GM18508 (cell line): ENCODE data around the gene NOXA1.

Source experiments
- ATAC-seq: cut with Tn5 transposase; IDR thresholded peaks from one replicate; pipeline ENCODE4 v1.9.1; 2021; ENCODE audit warnings: moderate number of reproducible peaks; ENCODE audit not compliant: insufficient read depth, unreplicated experiment

The NOXA1 gene

DNA sequence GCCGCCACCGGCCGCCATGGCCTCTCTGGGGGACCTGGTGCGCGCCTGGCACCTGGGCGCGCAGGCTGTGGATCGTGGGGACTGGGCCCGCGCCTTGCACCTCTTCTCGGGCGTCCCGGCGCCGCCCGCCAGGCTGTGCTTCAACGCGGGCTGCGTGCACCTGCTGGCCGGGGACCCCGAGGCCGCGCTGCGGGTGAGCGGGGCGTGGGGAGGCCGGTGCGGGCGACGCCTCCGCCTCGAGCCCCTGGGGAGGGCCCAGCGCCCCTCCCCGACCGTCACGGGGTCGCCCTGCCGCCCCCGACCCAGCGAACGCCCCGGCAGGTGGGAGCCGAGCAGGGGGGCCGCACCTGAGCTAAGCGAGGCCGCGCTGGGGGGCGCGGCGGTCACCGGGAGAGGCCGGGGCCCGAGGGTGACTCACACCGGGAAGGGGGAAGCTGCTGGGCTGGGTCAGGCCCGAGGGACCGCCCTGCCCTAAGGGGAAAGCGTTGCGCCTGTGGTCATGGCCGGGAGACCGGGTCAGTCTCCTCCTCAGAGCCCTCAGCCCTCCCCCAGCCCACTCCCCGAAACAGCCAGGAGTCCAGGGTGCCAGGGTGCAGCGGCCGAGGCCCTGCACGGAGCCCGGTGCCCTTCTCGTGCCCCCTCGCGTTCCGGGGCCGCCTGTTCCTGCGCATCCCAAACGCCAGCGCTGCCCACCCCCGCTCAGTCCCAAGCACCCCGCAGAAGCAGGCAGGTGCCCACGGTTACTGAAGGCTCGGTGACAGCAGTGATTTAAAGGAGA lies 510 bp downstream of the NOXA1 start:
- ATAC-seq, result no peak

DNA sequence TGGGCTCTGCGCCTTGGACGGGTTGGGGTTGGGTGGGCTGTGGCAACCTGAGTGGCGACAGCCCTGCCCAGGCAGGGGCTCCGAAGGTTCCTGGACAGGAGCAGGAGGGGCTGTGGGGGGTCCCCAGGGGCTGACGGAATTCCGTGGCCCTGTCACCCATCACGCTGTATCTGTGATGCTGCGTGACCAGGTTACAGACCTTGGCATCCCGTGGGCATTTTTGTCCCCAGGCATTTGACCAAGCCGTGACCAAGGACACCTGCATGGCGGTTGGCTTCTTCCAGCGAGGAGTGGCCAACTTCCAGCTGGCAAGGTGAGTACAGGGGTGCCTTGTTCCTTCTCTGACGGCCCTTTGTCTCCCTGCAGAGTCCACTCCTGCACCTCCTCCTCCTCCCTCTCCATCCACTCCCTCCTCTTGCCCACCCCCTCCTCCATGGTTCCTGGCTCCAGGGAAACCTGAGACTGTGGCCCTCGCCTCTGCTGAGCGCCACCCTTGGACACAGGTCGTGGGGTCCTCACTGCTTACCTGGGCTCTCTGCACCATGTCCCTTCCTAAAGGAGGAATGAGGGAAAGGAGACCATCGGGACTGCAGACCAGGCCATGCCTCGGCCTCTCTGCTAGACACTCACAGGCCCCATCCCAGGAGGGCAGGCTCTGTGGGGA lies 3.0 kb downstream of the NOXA1 start:
- ATAC-seq, result no peak

DNA sequence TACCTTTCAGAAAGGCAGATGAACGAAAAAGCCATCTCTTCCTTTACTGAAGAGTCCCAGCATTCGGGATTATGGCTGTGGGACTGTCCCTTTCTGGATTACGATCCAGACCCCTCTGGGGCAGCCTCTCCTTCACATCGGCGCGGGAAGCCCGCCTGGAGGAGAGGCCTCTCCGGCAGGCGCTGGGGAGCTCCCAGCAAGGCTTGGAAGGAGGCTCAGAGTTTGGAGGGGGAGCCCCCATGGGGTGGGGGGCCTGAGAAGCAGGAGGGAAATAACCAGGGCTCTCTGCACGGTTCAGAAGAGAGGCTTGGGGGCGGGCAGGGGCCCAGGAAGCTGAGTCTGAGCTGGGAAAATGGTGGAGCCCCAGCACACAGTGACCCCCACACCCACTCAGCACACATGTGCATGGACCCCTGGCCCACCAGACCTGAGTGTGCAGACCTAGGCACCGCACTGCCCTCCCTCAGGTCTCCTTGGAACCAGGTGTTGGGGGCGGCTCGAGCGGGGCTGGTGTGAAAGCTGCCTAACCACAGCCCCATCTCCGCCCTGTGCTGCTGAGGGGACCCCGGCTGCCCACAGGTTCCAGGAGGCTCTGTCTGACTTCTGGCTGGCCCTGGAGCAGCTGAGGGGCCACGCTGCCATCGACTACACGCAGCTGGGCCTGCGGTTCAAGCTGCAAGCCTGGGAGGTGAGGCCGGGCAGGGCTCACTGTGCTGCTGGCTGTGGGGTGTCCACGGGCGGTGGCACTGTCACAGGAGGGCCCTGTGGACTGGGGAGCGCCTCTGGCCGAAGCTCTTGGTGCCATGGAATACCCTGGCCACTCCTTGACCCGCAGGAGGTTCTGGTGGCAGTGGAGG lies 4.5 kb downstream of the NOXA1 start:
- ATAC-seq, result no peak

DNA sequence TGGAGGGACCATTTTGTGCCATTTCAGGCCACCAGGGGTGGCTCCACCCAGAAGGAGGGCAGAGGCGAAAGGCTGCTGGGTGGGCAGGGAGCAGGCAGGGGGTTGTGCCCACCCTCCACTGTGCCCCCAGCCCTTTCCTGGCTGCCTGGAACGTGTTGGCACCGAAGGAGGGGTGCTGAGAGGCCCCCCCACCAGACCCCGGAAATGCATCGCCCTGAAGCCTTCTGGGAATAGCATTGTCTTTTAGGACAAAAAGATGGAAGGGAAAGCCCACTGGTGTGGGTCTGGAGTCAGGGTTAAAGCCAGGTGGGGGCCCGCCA lies 5.1 kb downstream of the NOXA1 start:
- no peak for ATAC-seq

DNA sequence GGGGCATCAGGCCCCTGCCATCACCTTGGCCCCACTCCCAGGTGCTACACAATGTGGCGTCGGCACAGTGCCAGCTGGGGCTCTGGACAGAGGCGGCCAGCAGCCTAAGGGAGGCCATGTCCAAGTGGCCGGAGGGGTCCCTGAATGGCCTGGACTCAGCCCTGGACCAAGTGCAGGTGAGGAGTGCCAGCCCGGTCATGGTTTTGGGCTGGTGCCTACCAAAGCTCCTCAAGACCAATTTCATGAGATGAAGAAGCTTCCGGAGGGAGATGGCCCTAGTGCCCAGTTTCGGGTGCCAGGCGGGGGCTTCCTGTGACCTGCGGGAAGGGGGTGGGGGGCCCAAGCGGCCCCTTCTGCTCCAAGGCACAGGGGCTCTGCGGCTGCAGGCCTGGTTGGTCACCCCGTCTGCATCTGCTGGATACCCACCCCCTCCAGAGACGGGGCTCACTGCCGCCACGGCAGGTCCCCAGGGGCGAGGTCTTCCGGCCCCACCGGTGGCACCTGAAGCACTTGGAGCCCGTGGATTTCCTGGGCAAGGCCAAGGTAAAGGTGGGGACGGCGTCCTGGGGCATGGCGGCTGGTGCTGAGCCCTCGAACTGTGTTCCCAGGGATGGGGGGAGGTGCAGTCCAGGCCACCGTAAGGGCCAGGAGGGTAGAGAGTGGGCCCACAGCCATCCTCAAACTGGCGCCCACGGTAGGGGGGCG lies 5.8 kb downstream of the NOXA1 start:
- no peak for ATAC-seq

DNA sequence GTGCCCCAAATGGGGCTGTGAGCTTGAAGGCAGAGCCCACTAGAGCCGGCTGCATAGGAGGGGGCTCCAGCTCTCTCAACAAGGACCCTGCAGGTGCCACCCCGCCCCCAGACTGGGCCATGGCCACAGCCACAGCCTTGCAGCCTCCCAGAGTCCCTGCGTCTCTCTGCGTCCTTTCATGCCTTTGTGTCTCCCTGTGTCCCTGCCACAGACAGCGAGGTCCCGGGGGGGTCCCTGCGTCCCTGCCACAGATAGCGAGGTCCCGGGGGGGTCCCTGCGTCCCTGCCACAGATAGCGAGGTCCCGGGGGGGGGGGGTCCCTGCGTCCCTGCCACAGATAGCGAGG lies 6.3 kb downstream of the NOXA1 start:
- no peak for ATAC-seq

DNA sequence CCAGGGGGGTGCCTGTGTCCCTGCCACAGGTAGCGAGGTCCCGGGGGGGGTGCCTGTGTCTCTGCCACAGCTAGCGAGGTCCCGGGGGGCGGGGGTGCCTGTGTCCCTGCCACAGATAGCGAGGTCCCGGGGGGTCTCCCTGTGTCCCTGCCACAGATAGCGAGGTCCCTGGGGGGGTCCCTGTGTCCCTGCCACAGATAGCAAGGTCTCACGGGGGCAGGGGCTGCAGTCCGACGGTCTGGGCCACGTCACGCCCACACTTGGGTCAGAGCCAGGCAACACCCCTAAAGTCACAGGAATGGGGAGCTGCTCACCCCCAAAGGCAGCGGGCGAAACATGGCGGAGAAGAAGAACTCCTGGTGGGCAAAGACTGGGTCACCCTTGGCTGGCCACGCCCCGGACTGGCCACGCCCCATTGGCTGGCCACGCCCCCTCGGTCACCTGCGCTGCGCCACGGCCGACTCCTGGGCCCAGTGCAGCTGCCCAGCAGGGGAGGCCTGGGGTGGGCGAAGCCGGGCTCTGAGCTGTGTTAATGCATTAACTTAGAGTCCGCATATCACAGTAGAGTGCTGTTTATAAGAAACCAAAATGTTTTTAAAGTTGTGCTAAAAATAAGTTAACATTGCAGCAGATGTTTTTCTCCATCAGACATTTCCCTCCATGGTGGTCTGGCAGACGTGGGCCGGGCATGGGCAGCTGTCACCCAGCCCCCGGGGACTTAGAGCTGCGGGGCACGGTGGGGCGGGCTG lies 7.0 kb downstream of the NOXA1 start:
- no peak for ATAC-seq

DNA sequence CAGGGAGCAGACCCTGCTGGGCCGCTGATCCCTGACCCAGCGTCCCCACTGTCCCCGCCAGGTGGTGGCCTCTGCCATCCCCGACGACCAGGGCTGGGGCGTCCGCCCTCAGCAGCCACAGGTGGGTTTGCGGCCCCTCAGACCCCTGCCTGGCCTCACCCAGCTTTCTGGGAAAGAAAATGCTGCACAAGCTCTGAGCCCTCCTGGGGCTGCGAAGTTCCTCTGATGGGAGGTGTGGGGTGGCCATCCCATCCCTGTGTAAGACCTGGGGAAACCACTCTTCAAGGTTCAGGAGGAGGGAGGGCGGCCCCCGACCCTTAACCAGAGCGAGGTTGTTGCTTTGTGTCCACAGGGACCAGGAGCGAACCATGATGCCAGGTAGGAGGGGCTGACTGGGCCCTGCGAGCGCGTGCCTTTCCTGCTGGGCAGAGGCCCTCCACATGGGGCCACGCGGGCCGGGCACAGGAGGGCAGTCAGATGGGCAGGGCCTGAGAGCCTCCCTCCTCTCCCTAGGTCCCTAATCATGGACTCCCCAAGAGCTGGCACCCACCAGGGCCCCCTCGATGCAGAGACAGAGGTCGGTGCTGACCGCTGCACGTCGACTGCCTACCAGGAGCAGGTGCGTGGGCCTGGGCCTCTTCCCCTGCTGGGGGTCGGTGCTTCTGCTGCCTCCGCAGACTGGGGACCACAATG lies 7.7 kb downstream of the NOXA1 start:
- ATAC-seq, result no peak

DNA sequence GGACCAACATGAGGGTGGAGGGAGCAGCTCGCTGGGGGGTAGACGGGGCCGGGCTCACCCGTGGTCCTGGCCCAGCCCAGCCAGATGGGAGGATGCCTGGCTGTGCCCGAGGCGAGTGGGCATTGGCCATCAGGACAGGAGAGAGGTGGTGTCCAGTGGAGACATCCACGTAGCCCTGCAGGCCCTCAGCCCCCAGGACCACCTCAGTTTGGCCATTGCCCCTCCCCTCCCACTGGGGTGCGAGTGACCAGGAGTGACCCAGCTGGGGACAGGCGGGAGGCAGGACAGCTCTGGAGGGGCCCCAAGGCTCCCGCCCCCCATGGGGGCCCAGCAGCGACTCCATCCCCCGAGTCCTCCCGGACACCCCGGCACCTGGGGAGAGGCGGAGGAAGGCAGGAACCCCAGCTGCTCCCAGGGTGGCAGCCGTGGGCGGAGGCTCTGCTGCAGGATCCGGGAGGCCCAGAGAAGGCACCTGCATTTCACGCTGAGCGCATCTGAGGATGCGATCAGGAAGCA lies 8.3 kb downstream of the NOXA1 start:
- no peak for ATAC-seq

DNA sequence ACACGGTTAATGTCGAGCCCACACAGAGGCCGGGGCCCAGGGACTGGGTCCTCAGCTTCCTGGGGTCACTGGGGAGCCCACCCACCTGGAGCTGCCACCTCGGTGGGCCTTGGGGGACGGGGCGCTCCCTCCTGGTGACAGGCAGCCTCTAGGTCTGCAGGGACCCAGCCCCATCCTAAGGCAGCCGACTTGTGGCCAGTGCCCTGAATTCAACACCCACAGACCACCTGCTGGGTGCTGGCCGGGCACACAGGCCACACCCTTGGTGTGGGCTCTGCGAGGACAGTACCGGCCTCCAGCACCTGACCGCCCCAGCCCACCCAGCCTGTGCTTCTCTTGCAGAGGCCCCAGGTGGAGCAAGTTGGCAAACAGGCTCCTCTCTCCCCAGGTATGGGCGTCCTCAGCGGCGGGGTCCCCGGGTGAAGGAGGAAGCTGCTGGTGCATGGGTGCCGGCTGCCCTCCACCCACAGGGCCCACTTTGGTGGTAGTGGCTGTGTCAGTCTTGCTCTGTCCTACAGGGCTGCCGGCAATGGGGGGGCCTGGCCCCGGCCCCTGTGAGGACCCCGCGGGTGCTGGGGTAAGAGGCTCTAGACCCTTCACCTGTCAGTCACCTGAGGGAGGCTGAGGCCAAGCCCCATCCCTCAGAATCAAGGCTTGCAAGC lies 9.6 kb downstream of the NOXA1 start:
- ATAC-seq, result no peak

DNA sequence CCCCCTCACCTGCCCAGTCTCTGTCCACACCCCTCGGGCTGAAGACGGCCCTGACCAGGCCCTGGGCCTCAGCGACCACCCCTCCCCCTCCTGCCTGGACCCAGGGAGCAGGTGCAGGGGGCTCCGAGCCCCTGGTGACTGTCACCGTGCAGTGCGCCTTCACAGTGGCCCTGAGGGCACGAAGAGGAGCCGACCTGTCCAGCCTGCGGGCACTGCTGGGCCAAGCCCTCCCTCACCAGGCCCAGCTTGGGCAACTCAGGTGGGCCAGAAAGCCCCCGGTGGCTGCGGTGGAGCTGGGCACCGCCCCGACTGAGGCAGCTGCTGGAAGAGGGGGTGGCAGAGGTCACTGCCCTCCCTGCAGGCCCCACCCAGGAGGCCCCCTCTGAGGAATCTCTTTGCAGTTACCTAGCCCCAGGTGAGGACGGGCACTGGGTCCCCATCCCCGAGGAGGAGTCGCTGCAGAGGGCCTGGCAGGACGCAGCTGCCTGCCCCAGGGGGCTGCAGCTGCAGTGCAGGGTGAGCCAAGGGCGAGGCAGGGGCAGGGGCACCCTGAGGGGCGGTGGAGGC lies 10.2 kb downstream of the NOXA1 start:
- no peak for ATAC-seq

DNA sequence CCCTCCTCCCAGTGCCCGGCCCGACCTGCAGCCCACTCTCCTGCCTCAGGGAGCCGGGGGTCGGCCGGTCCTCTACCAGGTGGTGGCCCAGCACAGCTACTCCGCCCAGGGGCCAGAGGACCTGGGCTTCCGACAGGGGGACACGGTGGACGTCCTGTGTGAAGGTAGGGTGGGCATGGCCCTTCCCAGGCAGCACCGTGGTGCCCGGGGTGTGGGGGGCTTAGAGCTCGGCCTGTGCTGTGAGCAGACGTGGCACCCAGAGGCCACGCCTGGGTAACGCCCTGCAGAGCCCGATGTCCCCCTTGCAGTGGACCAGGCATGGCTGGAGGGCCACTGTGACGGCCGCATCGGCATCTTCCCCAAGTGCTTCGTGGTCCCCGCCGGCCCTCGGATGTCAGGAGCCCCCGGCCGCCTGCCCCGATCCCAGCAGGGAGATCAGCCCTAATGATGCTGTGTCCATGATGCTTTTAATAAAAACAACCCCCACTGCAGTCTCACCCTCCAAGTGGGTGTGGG lies 10.8 kb downstream of the NOXA1 start:
- ATAC-seq, result no peak

DNA sequence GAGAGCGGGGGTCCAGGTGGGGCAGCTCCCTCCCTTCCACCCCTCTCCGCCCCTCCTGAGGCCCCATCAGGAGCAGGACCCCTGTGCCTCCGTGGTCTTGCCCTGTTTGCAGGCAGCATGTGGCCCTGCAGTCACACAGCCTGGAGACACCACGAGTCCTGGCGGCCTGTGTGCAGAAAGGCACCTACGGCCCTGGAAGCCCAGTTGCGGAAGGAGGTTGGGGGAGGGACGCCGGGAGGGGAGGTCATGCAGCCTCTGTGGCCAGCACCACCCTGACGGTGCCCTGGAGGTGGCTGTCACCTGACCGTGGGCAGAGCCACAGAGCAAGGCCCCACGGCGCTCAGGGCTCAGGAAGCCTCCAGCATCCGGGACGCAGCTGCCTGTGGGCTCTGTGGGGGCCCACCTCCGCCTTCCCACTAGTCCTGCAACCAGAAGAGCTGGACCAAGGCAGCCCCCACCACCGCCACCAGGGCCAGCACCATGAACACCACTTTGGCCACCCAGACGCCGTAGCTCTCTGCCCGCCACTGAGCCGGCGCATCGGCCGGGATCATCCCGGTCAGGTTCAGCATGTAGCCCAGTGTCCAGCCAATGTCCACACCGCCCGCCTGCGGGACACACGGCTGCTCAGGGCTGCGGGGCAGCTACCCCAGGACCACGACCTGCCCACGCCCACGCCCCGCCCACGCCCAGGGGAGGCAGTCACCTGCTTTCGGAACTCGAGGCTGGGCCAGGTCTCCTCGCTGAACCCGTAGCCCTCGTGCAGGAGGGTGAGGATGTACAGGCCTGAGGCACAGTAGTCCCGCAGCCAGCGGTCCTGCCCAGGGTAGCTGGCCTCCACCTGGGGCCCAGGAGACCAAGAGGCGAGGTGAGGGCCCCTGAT lies 11.5 kb downstream of the NOXA1 start:
- ATAC-seq, result no peak

DNA sequence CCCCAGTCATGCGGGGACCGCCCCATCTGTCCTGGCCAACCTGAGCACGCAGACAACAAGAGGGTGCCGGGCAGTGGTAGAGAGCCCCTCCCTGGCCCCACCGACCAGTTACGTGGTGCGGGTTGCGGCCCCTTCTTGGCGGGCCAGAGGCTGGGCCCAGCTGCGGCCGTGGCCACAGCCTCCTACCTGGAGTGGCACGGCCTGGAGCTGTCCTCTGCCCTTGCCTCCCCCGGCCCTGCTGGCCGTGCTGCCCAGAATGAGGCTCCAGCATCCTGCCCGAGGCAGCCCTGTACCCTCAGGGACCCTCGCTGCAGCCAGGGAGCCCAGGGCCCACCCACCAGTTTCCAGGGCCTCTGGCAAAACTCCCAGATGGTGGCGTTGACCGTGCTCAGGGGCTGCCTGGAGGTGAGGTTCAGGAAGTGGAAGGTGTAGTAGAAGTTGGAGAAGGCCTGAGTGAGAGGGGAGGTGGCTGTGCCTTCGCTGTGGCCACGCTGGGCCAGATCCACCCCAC lies 12.2 kb downstream of the NOXA1 start:
- ATAC-seq, result no peak

DNA sequence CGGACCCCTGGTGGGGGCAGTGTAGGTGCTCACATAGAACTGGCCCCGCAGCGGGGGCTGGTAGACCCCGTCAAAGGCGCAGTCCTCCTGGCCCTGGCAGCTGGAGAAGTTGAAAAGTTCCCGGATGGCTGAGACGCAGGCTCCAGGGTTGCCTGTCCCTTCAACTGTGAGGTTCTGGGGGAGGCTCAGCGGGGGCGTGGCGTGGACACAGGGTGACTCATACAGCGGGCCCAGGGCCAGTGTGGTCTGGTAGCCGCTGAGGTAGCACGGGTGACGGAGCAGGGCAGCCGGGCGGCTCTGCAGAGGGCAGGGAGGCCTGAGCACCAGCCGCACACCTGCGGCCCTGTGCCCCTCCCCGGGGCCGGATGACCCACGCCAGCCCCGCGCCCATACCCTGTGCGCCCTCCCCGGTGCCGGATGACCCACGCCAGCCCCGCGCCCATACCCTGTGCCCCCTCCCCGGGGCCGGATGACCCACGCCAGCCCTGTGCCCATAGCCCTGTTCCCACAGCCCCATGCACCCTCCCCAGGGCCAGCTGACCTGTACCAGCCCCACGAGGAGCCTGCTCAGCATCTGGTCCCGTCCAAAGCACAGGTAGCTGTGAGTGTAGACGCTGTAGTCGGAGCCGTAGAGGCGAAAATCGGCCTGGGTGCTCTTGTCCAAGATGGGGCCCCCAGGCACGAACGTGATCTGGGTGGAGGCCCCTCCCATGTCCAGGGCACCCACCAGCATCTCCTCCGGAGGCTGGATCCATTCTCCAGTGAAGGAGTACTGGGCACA lies 13.0 kb downstream of the NOXA1 start:
- no peak for ATAC-seq
